ENCODE results near the gene SPATA4.
"Not testable (repeated sequence)": the region's sequence is repeated elsewhere in the genome, so short reads cannot be mapped to it uniquely, and the experiment has no call there.

Gene SPATA4

DNA sequence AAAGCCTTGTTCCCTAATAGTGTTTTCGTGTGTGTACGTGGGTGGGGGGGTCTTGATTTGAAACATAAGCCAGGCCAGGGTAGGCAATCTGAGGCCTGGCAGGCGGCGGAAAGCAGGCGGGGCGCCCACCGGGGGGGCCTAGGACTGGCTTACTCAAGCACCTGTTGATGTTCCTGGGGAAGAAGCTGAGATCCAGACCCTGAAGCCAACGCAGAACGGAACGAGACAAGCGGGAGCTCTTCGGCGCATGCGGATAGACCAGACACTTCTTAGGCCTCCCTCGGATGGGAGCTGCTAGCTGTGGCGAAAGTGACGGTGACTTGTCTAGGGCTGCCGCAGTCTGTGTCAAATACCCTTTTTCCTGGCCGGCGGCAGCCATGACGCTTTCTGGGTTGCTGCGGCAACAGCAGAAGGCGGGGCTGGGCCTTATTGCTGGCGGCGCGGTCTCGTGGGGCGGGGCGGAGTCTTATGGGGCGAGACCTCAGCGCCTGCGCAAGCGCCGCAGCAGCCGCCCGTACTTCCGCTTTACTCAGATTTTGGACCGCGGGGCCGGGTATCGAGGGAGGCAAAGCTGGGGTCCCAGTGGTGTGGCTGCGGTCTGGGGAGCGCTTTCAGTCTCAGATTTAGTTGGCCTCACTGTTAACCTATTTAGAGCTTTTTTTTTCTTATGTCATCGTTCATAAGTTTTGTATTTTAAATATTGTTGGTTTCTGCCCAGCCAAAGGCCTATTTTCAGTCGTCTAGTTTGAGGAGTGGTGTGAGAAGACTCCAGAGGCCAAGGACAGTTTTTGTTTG, at the start of gene SPATA4:
TSS of gene SPATA4 (minus strand) at position 402 of the 795 bp plus-strand sequence. CDS start at position 379, 23 bp downstream.
- peak; percentile 95 for DNase-seq

DNA sequence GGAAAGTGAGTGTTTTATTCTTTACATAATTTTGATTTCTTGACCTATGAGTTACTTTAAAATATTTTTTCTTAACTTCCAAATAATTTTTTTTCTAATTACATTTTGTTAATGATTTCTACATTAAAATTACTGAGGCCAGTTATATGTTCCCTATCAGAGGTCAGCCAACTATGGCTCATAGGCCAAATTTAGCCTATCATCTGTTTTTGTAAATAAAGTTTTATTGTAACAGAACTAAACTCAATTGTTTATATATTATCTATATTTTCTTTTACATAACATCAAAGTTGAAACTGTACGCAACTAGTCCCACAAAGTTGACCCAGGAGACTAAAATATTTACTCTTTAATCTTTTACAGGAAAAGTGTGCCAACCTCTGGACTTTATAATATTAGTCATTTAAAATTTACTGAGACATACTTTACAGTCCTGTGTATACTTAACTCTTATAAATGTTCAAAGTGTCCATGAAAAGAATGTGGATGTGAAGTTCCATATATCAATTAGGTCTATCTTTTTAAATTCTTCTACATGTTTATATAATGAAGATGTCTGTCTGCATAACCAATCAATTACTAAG, 47.5 kb upstream of the SPATA4 start:
- DNase-seq: no peak

DNA sequence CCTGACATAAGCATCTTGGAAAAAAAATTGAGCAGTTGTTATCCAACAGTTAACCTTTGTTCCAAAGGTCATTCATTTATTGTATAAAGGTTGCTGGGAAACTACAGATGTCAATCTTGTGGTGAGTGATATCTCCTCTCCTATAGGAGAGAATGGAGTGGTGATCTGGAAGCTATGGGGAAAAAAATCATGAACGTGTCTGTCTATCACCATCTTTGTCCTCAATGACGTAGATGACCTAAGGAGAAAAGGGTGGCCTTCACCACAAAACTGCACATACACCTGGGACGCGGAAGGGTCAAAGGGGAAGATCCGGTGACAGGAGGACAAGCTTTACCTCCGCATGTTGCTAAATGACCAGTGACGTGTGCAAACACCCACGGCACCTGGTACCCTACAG, 46.3 kb upstream of the SPATA4 start:
- no peak for DNase-seq

DNA sequence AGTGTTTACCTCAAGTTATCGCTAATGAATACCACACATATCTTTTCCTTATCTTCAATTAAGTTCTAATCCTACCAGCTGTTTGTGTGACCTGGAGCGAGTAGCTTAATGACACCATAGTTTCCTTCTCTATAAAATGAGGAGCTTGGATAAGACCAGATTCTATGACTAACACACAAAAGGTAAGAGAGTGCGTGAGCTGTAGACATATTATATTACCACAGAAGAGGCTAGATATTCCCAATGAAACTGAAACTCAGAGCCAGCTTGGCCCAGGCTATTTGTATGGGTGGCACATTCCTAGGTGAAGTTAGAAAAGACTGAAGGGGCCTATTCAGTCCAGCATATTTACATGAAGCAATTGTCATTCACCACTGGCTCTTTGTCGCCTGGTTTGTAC, 43.4 kb upstream of the SPATA4 start:
- DNase-seq: no peak

- no peak for DNase-seq
Measured at GRCh38 chr4:176238157-176238610, 42.8 kb upstream of the SPATA4 start.

- DNase-seq: no peak
Measured at GRCh38 chr4:176236946-176237345, 41.6 kb upstream of the SPATA4 start.

DNA sequence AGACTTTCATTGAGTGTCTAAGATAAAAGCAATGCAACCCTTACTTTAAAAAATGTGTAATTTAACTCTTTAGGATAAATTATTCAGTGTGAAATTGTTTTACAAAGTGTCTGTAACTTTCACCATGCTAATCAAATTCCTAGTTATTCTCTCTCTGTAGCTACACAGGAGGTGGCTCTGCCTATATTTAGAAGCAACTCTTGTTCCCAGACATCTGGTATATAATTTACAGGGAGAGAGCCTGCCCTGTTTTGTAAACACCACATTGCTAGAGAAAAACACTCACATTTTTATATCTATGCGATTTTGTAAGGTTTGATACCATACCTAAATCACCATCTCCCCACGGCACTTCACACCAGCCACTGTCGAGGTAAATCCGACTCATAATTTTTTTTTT, 35.5 kb upstream of the SPATA4 start:
- no peak for DNase-seq

GRCh38 chr4:176229645-176230044, 34.3 kb upstream of the SPATA4 start:
- DNase-seq: no peak

- no peak for DNase-seq
Measured at GRCh38 chr4:176226736-176227135, 31.4 kb upstream of the SPATA4 start.

DNA sequence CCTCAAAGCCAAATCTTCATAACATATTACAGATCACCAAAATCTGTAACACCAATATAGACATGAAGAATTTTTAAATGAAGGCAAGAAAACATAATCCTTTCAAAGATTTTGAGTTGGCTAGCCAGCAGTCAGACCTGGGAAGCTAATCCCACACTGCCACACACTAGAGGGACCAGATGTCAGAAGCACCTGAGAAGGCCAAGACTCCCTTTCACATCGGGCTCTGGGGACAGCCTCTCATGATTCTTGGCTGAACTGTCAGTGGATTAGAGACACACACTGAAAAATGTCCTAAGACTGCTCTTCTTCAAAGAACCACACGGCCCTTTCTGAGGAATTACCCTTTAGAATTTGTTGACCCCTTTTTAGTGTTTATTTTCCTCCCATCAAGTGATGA, 28.2 kb upstream of the SPATA4 start:
- DNase-seq: no peak

GRCh38 chr4:176222149-176222548, 26.8 kb upstream of the SPATA4 start:
- DNase-seq: no peak

GRCh38 chr4:176217510-176217909, 22.1 kb upstream of the SPATA4 start:
- DNase-seq: no peak

DNA sequence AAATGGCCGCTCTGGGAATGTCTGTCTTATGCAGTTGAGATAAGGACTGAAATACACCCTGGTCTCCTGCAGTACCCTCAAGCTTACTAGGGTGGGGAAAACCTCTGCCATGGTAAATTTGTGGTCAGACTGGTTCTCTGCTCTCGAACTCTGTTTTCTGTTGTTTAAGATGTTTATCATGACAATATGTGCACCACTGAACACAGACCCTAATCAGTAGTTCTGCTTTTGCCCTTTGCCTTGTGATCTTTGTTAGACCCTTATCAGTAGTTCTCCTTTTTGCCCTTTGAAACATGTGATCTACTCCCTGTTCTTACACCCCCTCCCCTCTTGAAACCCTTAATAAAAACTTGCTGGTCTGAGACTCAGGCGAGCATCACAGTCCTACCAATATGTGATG, 17.0 kb upstream of the SPATA4 start:
- DNase-seq: not testable (repeated sequence)

GRCh38 chr4:176210579-176211296, 15.4 kb upstream of the SPATA4 start:
- DNase-seq: no peak

GRCh38 chr4:176210101-176210500, 14.7 kb upstream of the SPATA4 start:
- DNase-seq: no peak

GRCh38 chr4:176209535-176209934, 14.2 kb upstream of the SPATA4 start:
- no peak for DNase-seq

DNA sequence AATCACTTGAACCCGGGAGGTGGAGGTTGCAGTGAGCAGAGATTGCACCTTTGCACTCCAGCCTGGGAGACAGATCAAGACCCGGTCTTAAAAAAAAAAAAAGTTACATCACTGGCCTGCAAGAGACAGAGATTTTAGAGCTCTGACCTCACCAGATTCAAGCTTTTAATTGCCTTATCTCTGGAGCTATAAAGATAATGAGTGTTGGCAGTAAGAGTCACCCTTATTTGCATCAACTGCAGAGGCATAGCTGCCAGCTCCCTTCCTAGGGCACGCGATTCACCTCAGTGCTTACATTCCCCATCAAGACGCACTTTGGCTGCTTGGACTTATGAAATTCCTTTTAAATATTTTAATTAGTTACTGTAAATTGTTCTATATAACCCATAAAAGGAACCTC, 12.5 kb upstream of the SPATA4 start:
- DNase-seq: no peak

- no peak for DNase-seq
Measured at GRCh38 chr4:176205299-176205698, 9.9 kb upstream of the SPATA4 start.

DNA sequence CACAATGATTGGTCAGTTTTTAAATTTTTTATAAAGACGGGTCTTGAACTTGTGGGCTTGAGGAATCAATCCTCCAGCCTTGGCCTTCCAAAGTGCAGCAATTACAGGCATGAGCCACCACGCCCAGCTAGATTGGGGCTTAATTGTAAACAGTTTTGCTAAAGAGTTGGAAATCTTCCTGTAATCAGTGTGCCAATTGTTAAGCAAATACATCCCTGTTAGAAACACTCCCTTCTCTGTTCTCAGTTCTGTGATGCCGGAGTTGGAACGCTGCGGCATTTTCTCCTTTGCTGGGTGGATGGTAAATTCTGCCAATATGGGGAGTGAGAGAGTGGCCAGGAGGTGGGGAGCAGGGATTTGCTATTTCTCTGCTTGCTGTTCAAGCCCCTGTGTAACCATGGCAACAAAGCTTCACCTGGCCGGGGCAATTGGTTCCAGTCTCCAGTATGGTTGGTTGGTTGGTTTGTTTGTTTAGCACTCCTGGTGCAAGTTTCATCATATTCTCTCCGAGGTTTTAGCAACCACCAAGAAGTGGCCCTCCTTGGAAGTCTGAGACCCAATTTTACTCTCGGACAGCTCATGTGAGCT, 3.0 kb upstream of the SPATA4 start:
- no peak for DNase-seq

DNA sequence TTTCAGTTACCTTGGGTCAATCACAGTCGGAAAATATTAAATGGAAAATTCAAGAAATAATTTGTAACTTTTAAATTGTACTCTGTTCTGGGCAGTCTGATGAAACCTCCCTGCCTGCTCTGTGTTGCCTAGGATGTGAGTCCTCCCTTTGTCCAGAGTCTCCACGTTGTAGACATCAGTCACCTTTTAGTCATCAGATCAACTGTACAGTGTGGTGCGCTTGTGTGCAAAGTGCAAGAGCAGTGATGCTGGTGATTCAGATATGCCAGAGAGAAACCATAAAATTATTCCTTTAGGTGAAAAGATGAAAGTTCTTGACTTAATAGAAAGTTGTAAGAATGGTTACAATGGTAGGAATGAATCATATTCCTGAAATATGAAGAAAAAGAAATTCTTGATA, 1.4 kb downstream of the SPATA4 start:
- peak; percentile 47 for DNase-seq

DNA sequence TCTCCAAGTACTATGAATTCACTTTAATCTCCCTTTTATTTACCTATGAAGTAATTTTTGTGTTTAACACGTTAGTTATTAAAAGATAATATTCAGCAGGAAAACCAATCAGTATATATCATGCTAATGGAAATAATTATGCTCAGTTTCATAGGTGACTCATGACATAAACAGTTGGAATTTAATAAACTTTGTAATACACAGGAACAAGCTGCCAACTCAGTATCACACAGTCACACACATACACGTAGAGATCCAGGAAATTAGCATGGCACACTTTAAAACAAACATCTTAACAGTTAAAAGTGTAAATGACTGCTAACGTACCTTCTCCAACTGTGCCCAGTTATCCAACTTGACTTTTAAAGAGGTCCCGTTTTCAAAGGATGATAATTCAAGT, 2.3 kb downstream of the SPATA4 start:
- no peak for DNase-seq

- DNase-seq: no peak
Measured at GRCh38 chr4:176191974-176192373, 3.4 kb downstream of the SPATA4 start.

Measured in activated naive CD4-positive, alpha-beta T cell treated with Interleukin-2 at 50 U/mL for 16 hours (primary cell).